ENCODE measurements around the gene CTRB1. TPM values are rescaled to one million over a fixed set of nuclear protein-coding genes. Genes with fewer than 3 reads are reported as not detected.

CTRB1 gene
- total RNA-seq, 1 experiment from 2014 or later, result not detected

GRCh38 chr16:75189638-75190245 is 29.0 kb upstream of the CTRB1 start:
- intact Hi-C loops (cut with micrococcal nuclease), result no loop called here
- POLR2A ChIA-PET, result no interaction called here
- H3K27me3 Mint-ChIP-seq (ENCODE audit: insufficient read depth, unreplicated experiment), result no peaks in the 10 kb centered on the region
- no peak overlapping the region for H3K4me3 Mint-ChIP-seq (ENCODE audit: unreplicated experiment)
- no TSS peak for BruUV-seq (replicated peaks)
- CTCF ChIA-PET, result interaction anchor here (1.9 to 2.1 kb wide), 2 partner anchors 9 to 10 kb away, joined by 5 to 7 read pairs; no protein-coding TSS in a partner anchor
- H3K9me3 Mint-ChIP-seq (ENCODE audit: unreplicated experiment), result peaks cover 7% of the 10 kb centered on the region
- no peak for DNase-seq (ENCODE audit: unreplicated experiment)
- no peaks in the 10 kb centered on the region for H3K36me3 Mint-ChIP-seq (ENCODE audit: insufficient read depth, unreplicated experiment)
- H3K27ac Mint-ChIP-seq (ENCODE audit: low read depth, unreplicated experiment), result no peak overlapping the region
- TF ChIP-seq CTCF (IDR thresholded peaks at IDR 0.05; ENCODE audit: unreplicated experiment), result no peak
- H3K4me1 Mint-ChIP-seq (ENCODE audit: insufficient read depth, unreplicated experiment), result peaks cover 8% of the 10 kb centered on the region

GRCh38 chr16:75192606-75193264 is 26.1 kb upstream of the CTRB1 start:
- BruUV-seq (replicated peaks), result no TSS peak
- CTCF ChIA-PET, result interaction anchor here (0.8 kb wide), 1 partner anchor 14 kb away, joined by 3 read pairs; the partner anchor contains the start of gene CTRB2
- DNase-seq (ENCODE audit: unreplicated experiment), result no peak
- no peak overlapping the region for H3K27ac Mint-ChIP-seq (ENCODE audit: low read depth, unreplicated experiment)
- H3K4me3 Mint-ChIP-seq (ENCODE audit: unreplicated experiment), result no peak overlapping the region
- no peaks in the 10 kb centered on the region for H3K9me3 Mint-ChIP-seq (ENCODE audit: unreplicated experiment)
- H3K36me3 Mint-ChIP-seq (ENCODE audit: insufficient read depth, unreplicated experiment), result no peaks in the 10 kb centered on the region
- peaks cover 8% of the 10 kb centered on the region for H3K4me1 Mint-ChIP-seq (ENCODE audit: insufficient read depth, unreplicated experiment)
- intact Hi-C loops (cut with micrococcal nuclease), result no loop called here
- TF ChIP-seq CTCF (IDR thresholded peaks at IDR 0.05; ENCODE audit: unreplicated experiment), result no peak
- peaks cover 18% of the 10 kb centered on the region for H3K27me3 Mint-ChIP-seq (ENCODE audit: insufficient read depth, unreplicated experiment)
- POLR2A ChIA-PET, result no interaction called here

GRCh38 chr16:75193265-75193650 is 25.5 kb upstream of the CTRB1 start:
- ChIA-PET CTCF (interaction anchor here (0.8 kb wide), 1 partner anchor 14 kb away, joined by 3 read pairs; the partner anchor contains the start of gene CTRB2), POLR2A (no interaction called here)
- Mint-ChIP-seq H3K4me3 (ENCODE audit: unreplicated experiment) (no peak overlapping the region), H3K36me3 (ENCODE audit: insufficient read depth, unreplicated experiment) (no peaks in the 10 kb centered on the region), H3K4me1 (ENCODE audit: insufficient read depth, unreplicated experiment) (peaks cover 8% of the 10 kb centered on the region), H3K9me3 (ENCODE audit: unreplicated experiment) (no peaks in the 10 kb centered on the region), H3K27me3 (ENCODE audit: insufficient read depth, unreplicated experiment) (peaks cover 23% of the 10 kb centered on the region), H3K27ac (ENCODE audit: low read depth, unreplicated experiment) (no peak overlapping the region)
- intact Hi-C loops (cut with micrococcal nuclease), result no loop called here
- no peak for DNase-seq (ENCODE audit: unreplicated experiment)
- BruUV-seq (replicated peaks), result no TSS peak
- TF ChIP-seq CTCF (IDR thresholded peaks at IDR 0.05; ENCODE audit: unreplicated experiment), result no peak

GRCh38 chr16:75193730-75194444 is 24.9 kb upstream of the CTRB1 start:
- peaks cover 23% of the 10 kb centered on the region for H3K27me3 Mint-ChIP-seq (ENCODE audit: insufficient read depth, unreplicated experiment)
- no peaks in the 10 kb centered on the region for H3K36me3 Mint-ChIP-seq (ENCODE audit: insufficient read depth, unreplicated experiment)
- DNase-seq (ENCODE audit: unreplicated experiment), result no peak
- intact Hi-C loops (cut with micrococcal nuclease), result no loop called here
- no peak overlapping the region for H3K27ac Mint-ChIP-seq (ENCODE audit: low read depth, unreplicated experiment)
- BruUV-seq (replicated peaks), result no TSS peak
- H3K4me3 Mint-ChIP-seq (ENCODE audit: unreplicated experiment), result no peak overlapping the region
- TF ChIP-seq CTCF (IDR thresholded peaks at IDR 0.05; ENCODE audit: unreplicated experiment), result no peak
- no peaks in the 10 kb centered on the region for H3K9me3 Mint-ChIP-seq (ENCODE audit: unreplicated experiment)
- CTCF ChIA-PET, result interaction anchor here (0.8 kb wide), 1 partner anchor 13 kb away, joined by 3 read pairs; the partner anchor contains the start of gene CTRB2
- H3K4me1 Mint-ChIP-seq (ENCODE audit: insufficient read depth, unreplicated experiment), result peaks cover 8% of the 10 kb centered on the region
- POLR2A ChIA-PET, result no interaction called here
